GM12878 (cell line): ENCODE measurements around the gene SEMA3A. TPM values are rescaled to one million over a fixed set of nuclear protein-coding genes. Genes with fewer than 3 reads are reported as not detected.

ENCODE experiments used
- ATAC-seq: fragments of 200-7000 bp; cut with Tn5 transposase; 3 replicates; pipeline ENCODE4 v1.9.1; 2020; ENCODE audit warnings: mild to moderate bottlenecking, moderate library complexity
- Bru-seq: library from RNA; stranded (reverse); fragments of 400-500 nt; gene quantifications from one replicate; lab custom pipeline; 2021; lab: Mats Ljungman, UMichigan
- BruChase-seq, 2 experiments: library from RNA; stranded (reverse); fragments of 400-500 nt; gene quantifications; one replicate each; lab custom pipeline; 2021; lab: Mats Ljungman, UMichigan
- BruUV-seq: library from RNA; stranded (reverse); fragments of 400-500 nt; replicated peaks from 2 replicates; lab custom pipeline; 2021; lab: Mats Ljungman, UMichigan
- CTCF ChIA-PET: fragments of 300-600 bp; sonication (Branson Sonifier 250); formaldehyde crosslinking; extraction: SDS; loops from one replicate; lab custom pipeline; 2021; ENCODE audit warnings: inconsistent platforms; lab: Yijun Ruan, JAX
- POLR2A ChIA-PET: fragments of 350-600 bp; formaldehyde crosslinking; extraction: SDS; loops from one replicate; lab custom pipeline; 2021; ENCODE audit warnings: inconsistent platforms; lab: Charles Lee
- RAD21 ChIA-PET: fragments of 300-600 bp; sonication (Branson Sonifier 250); formaldehyde crosslinking; loops from one replicate; lab custom pipeline; 2023; ENCODE audit warnings: antibody characterized with exemption; ENCODE audit not compliant: unreplicated experiment; lab: Charles Lee
- SMC1A ChIA-PET: fragments of 300-600 bp; sonication (Branson Sonifier 250); formaldehyde crosslinking; loops from one replicate; lab custom pipeline; 2023; ENCODE audit not compliant: unreplicated experiment, uncharacterized antibody; lab: Charles Lee
- DNase-seq: peaks from one replicate; pipeline ENCODE4 v3.0.0-alpha.2; 2011; ENCODE audit warnings: low read depth, low spot score
- FAIRE-seq: peaks from 3 replicates; lab custom pipeline; 2011; peaks lifted over from hg19 to GRCh38; lab: Jason Lieb, UNC
- H2AFZ ChIP-seq: 2 replicates; pipeline ENCODE4 v1.6.0; 2011; ENCODE audit warnings: low read depth, low read length, control low read depth; ENCODE audit not compliant: control insufficient read depth
- H3K27ac ChIP-seq: 2 replicates; pipeline ENCODE4 v1.5.1; 2011; ENCODE audit warnings: control low read depth; ENCODE audit not compliant: control insufficient read depth, insufficient read depth
- H3K27me3 ChIP-seq, 2 experiments: replicated peaks in 1 of 2; 2 replicates each; pipeline versions ENCODE4 v1.6.0 to v1.6.1; 2011; ENCODE audit warnings: low read length in 1 of 2; ENCODE audit not compliant: control insufficient read depth in 2 of 2, insufficient read depth in 2 of 2
- H3K36me3 ChIP-seq, 2 experiments: 2 replicates each; pipeline ENCODE4 v1.5.1; 2011; ENCODE audit warnings: low read length in 1 of 2; ENCODE audit not compliant: control insufficient read depth in 2 of 2, insufficient read depth in 2 of 2
- H3K4me1 ChIP-seq: 2 replicates; pipeline ENCODE4 v1.6.1; 2011; ENCODE audit warnings: mild to moderate bottlenecking, low read length, moderate library complexity, mixed read lengths; ENCODE audit not compliant: control insufficient read depth, insufficient read depth
- H3K4me2 ChIP-seq: 2 replicates; pipeline ENCODE4 v1.6.0; 2011; ENCODE audit warnings: control low read depth; ENCODE audit not compliant: control insufficient read depth, insufficient read depth
- H3K4me3 ChIP-seq: fragments of 200-600 bp; sonication (generic); 2 replicates; pipeline ENCODE4 v1.5.1; 2016
- H3K79me2 ChIP-seq: 2 replicates; pipeline ENCODE4 v1.6.0; 2011; ENCODE audit warnings: low read length; ENCODE audit not compliant: control insufficient read depth, insufficient read depth
- H3K9ac ChIP-seq: 2 replicates; pipeline ENCODE4 v1.8.0; 2011; ENCODE audit warnings: low read length, control low read depth, mixed read lengths; ENCODE audit not compliant: control insufficient read depth, insufficient read depth
- H3K9me3 ChIP-seq: replicated peaks from 3 replicates; pipeline ENCODE4 v1.5.1; 2011; ENCODE audit warnings: mild to moderate bottlenecking, low read length; ENCODE audit not compliant: control insufficient read depth, insufficient read depth
- H4K20me1 ChIP-seq: 2 replicates; pipeline ENCODE4 v1.6.0; 2011; ENCODE audit not compliant: control insufficient read depth, insufficient read depth
- BHLHE40 ChIP-seq, 2 experiments: fragments of 450-650 bp in 1 of 2; IDR thresholded peaks; 2 replicates each; pipeline ENCODE4 v1.6.1; 2011 to 2017; ENCODE audit warnings: low read depth in 2 of 2, borderline replicate concordance in 1 of 2, improper control_type of control experiment in 1 of 2, low read length in 1 of 2, mild to moderate bottlenecking in 1 of 2
- ELK1 ChIP-seq: IDR thresholded peaks from 2 replicates; pipeline ENCODE4 v1.6.1; 2012; ENCODE audit warnings: low read depth, low read length, improper control_type of control experiment
- IKZF1 ChIP-seq: fragments of 450-650 bp; conservative IDR thresholded peaks from 2 replicates; pipeline ENCODE4 v1.6.1; 2017; ENCODE audit warnings: antibody characterized with exemption, mild to moderate bottlenecking
- IKZF2 ChIP-seq, 2 experiments: fragments of 450-650 bp; IDR thresholded peaks; 2 replicates each; pipeline ENCODE4 v1.6.1; 2017; ENCODE audit warnings: mild to moderate bottlenecking in 2 of 2, moderate library complexity in 2 of 2
- SPI1 ChIP-seq: IDR thresholded peaks from 2 replicates; pipeline ENCODE4 v1.6.1; 2011; ENCODE audit warnings: low read depth, mild to moderate bottlenecking, low read length, moderate library complexity, borderline replicate concordance; ENCODE audit not compliant: insufficient read depth
- ZNF384 ChIP-seq: IDR thresholded peaks from 2 replicates; pipeline ENCODE4 v1.6.1; 2012; ENCODE audit warnings: low read depth, mild to moderate bottlenecking, low read length, improper control_type of control experiment, borderline replicate concordance
- ZZZ3 ChIP-seq: IDR thresholded peaks from 2 replicates; pipeline ENCODE4 v1.6.1; 2011; ENCODE audit warnings: low read depth; ENCODE audit not compliant: control insufficient read depth, insufficient read length
- WGBS: methylation state at CpG from one replicate; pipeline ENCODE4 v1.1.6; 2016; ENCODE audit warnings: low lambda C conversion rate; ENCODE audit not compliant: insufficient replicate concordance, insufficient coverage; ENCODE audit errors: missing lambda C conversion rate; 5-methylcytosine and 5-hydroxymethylcytosine counted together
- in situ Hi-C: fragments of 300-500 bp; cut with MboI; formaldehyde crosslinking; loops from 9 replicates; pipeline ENCODE4 v1.14.3; 2018; ENCODE audit warnings: mixed read lengths
- intact Hi-C: fragments of 100-400 bp; cut with micrococcal nuclease; formaldehyde crosslinking; loops from one replicate; pipeline ENCODE4 v1.14.2; 2022; ENCODE audit not compliant: unreplicated experiment
- long read RNA-seq, 2 experiments: library from polyadenylated mRNA; unstranded; transcript quantifications; one replicate each; pipeline ENCODE4 v2.0.0, GENCODE V29; 2019 to 2020
- polyA minus RNA-seq, 3 experiments: library from RNA; depleted of rRNA, polyadenylated mRNA; stranded (reverse); fragments of >200 nt; gene quantifications; 2 replicates each; pipeline ENCODE4 v1.2.3, GENCODE V29; 2011
- polyA plus RNA-seq, 11 experiments: library from polyadenylated mRNA; depleted of rRNA in 4 of 11; unstranded in 6 of 11; stranded (reverse) in 5 of 11; fragments of >200 nt; fragmentation: Nextera tagmentation in 4 of 11; fragmentation: Illumina TruSeq in 1 of 11; extraction: Ambion mirVana in 4 of 11; extraction: Trizol in 1 of 11; gene quantifications; 1 replicate in 1 of 11; 2 replicates in 10 of 11; pipeline versions ENCODE4 v1.2.1 to v1.2.3, GENCODE V29; 2011 to 2016; ENCODE audit warnings: inconsistent platforms in 2 of 11, missing spikeins in 2 of 11, low read depth in 1 of 11
- total RNA-seq, 4 experiments: library from RNA; depleted of rRNA in 3 of 4; stranded (reverse); fragments of >200 nt in 3 of 4; fragmentation: Illumina TruSeq in 1 of 4; extraction: Trizol in 1 of 4; gene quantifications; 2 replicates each; pipeline versions ENCODE4 v1.2.1 to v1.2.3, GENCODE V29; 2013 to 2021

SEMA3A gene
- 3.9 and 4.4 TPM in 2 replicates for total RNA-seq (2013; cell fraction: nucleolus; rRNA removed)
- 0.27 and 0.45 TPM in 2 replicates for total RNA-seq (2014; rRNA removed)
- total RNA-seq (2014; rRNA removed; fragmentation: Illumina TruSeq; extraction: Trizol), result 0.36 and 0.64 TPM in 2 replicates
- 0.08 and 0.32 TPM in 2 replicates for total RNA-seq (2021)
- not detected for polyA plus RNA-seq (2011; ENCODE audit: low read depth)
- polyA plus RNA-seq (2011; rRNA removed), result 3.3 TPM in 2 replicates
- polyA plus RNA-seq (2011; cell fraction: cytosol; rRNA removed), result 1.4 and 1.8 TPM in 2 replicates
- 2.0 and 3.2 TPM in 2 replicates for polyA plus RNA-seq (2011; cell fraction: nucleus; rRNA removed)
- not detected in 2 replicates for polyA plus RNA-seq (2012)
- polyA plus RNA-seq (2014; fragmentation: Illumina TruSeq; extraction: Trizol), result 0.31 and 1.2 TPM in 2 replicates
- polyA plus RNA-seq (2014; fragmentation: Nextera tagmentation; extraction: Ambion mirVana), result under 1 TPM; 0.04 to 0.45 TPM
- 0.16 and 0.17 TPM in 2 replicates for polyA plus RNA-seq (2014; rRNA removed)
- under 1 TPM; 0.01 to 0.13 TPM for polyA plus RNA-seq (2016; fragmentation: Nextera tagmentation; extraction: Ambion mirVana)
- 9.5 and 13.5 TPM in 2 replicates for polyA minus RNA-seq (2011; rRNA and poly(A)+ RNA removed)
- polyA minus RNA-seq (2011; cell fraction: cytosol; rRNA and poly(A)+ RNA removed), result 1.5 and 1.6 TPM in 2 replicates
- polyA minus RNA-seq (2011; cell fraction: nucleus; rRNA and poly(A)+ RNA removed), result 2.2 and 6.5 TPM in 2 replicates
- Bru-seq, nascent RNA, result percentile 40 among the genes with signal in this experiment
- percentile 28 among the genes with signal in this experiment for BruChase-seq, experiment 1, labeled RNA remaining after a 6-hour chase
- BruChase-seq, experiment 2, labeled RNA remaining after a 2-hour chase, result percentile 33 among the genes with signal in this experiment
- long read RNA-seq, experiment 1, full-length matches to known transcripts, result 1 of 1 reads
- long read RNA-seq, experiment 1, partial matches to known transcripts, result 0 of 1 reads
- long read RNA-seq, experiment 1, other reads (novel, unspliced or antisense), result 0 of 1 reads
- long read RNA-seq, experiment 2, full-length matches to known transcripts, result 2 of 6 reads
- long read RNA-seq, experiment 2, partial matches to known transcripts, result 1 of 6 reads
- long read RNA-seq, experiment 2, other reads (novel, unspliced or antisense), result 3 of 6 reads

- in situ Hi-C loops, result no loop called here
- H3K27me3 ChIP-seq, result no peaks in the 10 kb centered on the region
- 2% methylated on average over 11 of the region's 15 CpGs for WGBS
- FAIRE-seq, result peak; percentile 44
- H3K4me3 ChIP-seq, result no peak within 1 kb of the TSS
- CTCF ChIA-PET, result interaction anchor here (0.6 to 1.4 kb wide), 8 partner anchors 16 to 615 kb away, joined by 3 to 5 read pairs (median 3); no protein-coding TSS in a partner anchor
- POLR2A ChIA-PET, result interaction anchor here (0.7 kb wide), 2 partner anchors 48 to 85 kb away, joined by 3 to 8 read pairs; no protein-coding TSS in a partner anchor
- DNase-seq, result no peak
- H3K4me2 ChIP-seq, result peak within 1 kb of the TSS; percentile 39; the same call in 1 of the 2 replicates
- ATAC-seq, result peak; percentile 60
- H3K27ac ChIP-seq, result no peak within 1 kb of the TSS
- intact Hi-C loops, result no loop called here
- RAD21 ChIA-PET, result interaction anchor here (0.7 to 1.6 kb wide), 3 partner anchors 11 to 64 kb away, joined by 3 to 5 read pairs (median 3); no protein-coding TSS in a partner anchor
- TSS peak; percentile 80 for BruUV-seq
- no peaks in the 10 kb centered on the region for H3K4me1 ChIP-seq
- H2AFZ ChIP-seq, result no peak within 1 kb of the TSS
- H4K20me1 ChIP-seq, result no peaks in the 10 kb centered on the region
- no peaks in the 10 kb centered on the region for H3K9me3 ChIP-seq
- H3K36me3 ChIP-seq, result no peaks in the 10 kb centered on the region
- H3K9ac ChIP-seq, result no peak within 1 kb of the TSS
- SMC1A ChIA-PET, result interaction anchor here (0.6 to 1.7 kb wide), 15 partner anchors 8 to 296 kb away, joined by 3 to 6 read pairs (median 3); no protein-coding TSS in a partner anchor
- 0 out of 4 replicates have a peak, but pooled peaks of 1 of the 2 experiments have one; percentile 8 for TF ChIP-seq BHLHE40 (IDR thresholded peaks at IDR 0.05; ENCODE audit: borderline replicate concordance in 1 of 2, low read depth in 2 of 2, low read length in 1 of 2)
- TF ChIP-seq SPI1, result no peak
- peak; percentile 29; the same call in 1 of the 2 replicates for TF ChIP-seq IKZF1
- no peak for TF ChIP-seq ELK1
- TF ChIP-seq IKZF2 (IDR thresholded peaks at IDR 0.05), result peak; percentile 22 to 32; a peak in 1 of 4 replicates
- peak; percentile 35; the same call in 1 of the 2 replicates for TF ChIP-seq ZNF384
- TF ChIP-seq ZZZ3, result peak; percentile 62
- no peaks in the 10 kb centered on the region for H3K79me2 ChIP-seq
Measured at GRCh38 chr7:84194484-84195271, at the start of gene SEMA3A. Gene SEMA3A (minus strand): TSS chr7:84194789. CDS start chr7:84194586, 203 bp downstream.
